GM18907 (cell line): ENCODE measurements around the gene SEC24D.

Source experiments
- ATAC-seq: cut with Tn5 transposase; IDR thresholded peaks from one replicate; pipeline ENCODE4 v1.9.1; 2021; ENCODE audit warnings: mild to moderate bottlenecking, moderate library complexity; ENCODE audit not compliant: unreplicated experiment

Gene SEC24D

DNA sequence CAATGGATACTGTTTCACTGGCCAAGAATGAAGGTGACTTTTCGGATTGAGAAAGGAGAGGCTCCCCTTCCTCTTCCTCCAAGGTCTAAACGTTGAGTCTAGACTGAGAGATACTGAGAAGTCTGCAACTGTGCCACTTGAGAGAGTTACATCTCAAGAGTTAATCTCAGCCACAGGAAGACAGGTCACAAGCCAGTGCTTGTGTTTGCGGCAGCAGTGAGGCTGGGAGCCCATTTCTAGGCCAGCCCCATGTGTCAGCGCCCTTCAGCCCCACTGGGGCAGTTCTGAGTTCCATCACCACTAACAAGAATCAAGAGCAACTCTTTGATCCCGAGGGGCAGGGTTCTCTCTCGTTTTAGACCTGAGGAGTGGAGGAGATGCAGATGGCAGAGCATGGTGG lies 7.3 kb upstream of the SEC24D start:
- ATAC-seq: no peak

DNA sequence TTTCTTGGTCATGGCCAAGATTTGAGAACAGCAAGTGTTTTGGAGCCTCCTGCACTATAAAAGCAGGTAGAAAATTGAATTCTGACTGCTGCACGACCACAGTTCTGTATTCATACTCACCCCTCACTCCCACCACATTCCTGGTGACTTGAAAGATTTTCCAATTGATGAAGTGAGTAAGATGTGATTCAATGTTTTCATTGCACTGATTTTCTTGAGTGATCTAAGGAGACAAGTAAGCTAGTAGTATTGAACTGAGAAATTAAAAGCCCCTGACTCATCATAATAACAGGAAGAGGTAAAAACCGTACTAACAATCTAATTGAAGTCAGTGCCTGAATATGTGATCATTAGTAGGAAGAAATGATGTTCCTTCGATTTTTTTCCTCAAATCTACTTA lies 6.1 kb upstream of the SEC24D start:
- ATAC-seq: no peak

DNA sequence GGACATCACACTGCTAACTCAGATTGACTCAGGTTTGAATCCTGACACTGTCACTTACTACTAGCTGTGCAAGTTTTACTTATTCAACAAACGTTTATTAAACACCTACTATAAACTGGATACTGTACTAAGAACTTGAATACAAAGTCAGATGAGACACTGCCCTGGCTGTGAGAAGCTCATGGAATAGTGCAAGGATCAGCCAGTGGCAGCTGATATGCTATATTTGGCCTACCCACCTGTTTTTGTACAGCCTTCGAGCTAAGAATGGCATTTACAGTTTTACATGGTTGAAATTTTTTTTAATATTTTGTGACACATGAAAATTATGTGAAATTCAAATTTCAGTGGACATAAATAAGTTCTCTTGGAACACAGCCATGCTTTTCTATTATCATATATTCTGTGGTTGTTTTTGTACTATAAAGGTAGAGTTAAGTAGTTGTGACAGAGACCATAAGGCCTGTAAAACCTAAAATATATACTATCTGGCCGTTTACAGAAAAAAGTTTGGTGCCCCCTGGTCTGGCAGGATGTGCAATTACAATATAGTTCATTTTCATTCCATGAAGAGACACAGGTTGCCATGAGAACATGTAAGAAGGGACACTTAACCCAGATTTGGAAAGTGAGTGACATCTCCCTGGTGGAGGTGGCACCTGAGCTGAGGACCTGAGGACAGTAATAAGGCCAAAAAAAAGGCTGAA lies 3.4 kb upstream of the SEC24D start:
- ATAC-seq: no peak

DNA sequence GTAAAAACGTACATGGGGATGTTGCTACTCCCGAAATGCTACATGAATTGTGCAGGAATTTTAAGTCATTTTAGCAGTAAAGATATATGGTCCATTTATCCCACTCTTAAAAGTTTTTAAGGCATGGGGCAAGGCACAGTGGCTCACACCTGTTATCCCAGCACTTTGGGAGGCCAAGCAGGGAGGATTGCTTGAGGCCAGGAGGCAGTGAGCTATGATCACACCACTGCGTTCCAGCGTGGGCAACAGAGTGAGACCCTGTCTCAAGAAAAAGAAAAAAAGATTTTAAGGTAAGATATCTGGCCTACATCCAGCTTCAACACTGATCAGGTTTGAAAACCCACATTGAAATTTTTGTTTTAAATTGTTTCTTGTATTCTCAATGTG lies 1.2 kb upstream of the SEC24D start:
- ATAC-seq: no peak

DNA sequence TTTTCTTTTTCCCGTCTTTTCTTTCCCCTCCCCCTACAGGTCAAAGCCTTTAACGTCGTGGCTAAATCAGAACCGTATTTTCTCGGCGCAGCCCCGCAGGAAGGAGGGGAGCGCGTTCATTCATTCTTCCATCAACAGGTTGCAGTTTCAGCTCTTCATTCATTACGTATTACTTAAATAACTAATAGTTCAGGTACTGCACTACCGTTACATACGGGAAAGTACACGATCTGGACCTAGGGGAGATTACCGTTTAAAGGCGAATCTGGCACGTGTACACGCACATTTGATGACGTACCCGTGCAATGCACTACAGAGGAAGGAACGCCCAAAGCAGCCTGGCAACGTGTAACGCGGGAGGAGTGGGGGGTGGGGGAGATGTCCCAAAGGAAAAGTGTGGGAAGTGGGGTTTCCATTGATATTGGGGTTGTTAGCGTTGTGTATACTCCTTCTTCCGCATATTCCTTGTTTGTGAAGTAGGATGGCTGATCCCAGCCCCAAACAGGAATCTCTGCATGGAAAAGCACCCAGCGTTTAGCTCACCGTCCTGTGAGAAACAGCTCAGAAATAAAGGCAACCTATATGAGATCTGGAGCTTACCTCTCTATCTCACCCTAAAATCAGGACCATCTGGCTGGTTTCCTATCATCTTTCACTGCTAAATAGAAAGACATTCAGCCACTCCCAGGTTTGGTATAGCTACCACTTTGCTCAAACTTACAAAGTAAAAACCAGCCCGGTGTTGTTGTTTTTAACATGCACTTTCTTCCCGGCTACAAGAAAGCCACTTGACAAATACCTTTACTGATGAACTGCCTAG lies 585 bp upstream of the SEC24D start:
- ATAC-seq: peak; percentile 57

DNA sequence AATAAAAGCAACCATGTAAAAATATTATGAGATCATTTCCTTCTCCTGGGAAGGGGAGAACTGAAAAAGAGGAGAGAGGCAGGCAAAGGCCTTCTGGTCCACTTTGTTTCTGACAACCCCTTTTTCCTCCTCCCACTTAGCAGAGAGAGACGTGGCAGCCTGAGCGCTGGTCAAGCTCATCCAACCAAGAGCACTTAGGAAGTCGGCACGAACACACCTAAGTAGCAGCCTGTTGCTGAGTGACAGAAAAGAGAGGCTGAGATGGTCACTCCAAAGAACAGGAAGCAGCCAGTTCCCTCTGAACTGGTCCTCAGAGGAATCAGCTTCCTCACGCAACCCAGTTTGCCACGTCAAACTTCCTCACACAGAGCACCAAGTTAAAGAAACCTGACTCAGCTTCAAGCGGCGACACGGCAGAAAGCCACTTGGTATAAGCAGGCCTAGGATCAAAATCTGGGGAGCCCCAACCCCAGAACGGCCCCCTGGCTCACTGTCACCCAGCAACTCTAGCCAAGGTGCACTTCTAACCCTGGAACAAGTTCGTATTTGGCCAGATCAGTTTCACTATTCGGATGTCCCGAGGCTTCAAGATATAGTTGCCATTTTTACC lies 861 bp downstream of the SEC24D start:
- peak; percentile 73 for ATAC-seq

DNA sequence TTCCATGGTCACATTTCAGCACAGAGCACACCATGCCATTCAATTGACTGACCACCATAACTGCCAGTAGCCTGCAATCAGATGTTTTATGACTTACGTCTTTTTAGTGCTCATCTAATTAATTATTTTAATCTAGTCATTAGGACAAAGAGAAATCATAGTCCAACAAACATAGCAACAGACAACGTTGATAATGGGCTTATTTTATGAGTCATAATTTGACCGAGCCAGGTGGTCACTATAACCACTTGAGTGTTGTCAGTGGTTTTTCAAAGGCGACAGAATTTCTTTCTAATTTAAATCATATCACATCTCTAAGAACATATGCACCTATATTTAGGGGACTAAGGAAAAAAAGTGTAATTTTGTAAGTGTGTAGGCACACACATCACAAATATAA lies 1.9 kb downstream of the SEC24D start:
- ATAC-seq: no peak

DNA sequence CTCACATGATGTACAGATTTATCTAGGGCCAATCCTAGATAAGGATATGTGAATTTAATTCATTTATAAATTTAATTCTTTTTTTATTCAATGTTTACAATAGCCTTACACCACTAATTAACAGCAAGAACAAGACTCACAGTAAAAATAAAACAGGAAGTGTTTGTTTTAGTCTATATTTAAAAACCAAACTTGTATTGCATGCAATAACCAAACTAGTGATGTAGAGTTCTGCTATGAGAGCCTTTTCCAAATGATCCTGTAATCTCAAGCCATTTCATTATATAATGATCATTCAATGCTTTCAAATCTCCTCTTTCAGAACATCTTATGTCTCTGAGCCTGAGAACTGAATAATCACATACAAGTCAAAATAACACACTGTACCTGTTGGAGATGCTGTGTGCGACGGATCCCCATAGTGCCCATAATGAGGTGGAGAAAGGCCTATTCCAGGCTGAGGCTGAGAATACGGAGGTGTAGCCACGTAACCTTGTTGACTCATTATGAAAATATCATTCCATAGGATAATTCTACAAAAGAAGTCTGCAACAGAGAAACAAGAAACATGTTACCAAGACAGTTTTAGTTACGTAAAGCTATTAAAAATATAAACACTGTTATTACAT lies 2.6 kb downstream of the SEC24D start:
- ATAC-seq: no peak

DNA sequence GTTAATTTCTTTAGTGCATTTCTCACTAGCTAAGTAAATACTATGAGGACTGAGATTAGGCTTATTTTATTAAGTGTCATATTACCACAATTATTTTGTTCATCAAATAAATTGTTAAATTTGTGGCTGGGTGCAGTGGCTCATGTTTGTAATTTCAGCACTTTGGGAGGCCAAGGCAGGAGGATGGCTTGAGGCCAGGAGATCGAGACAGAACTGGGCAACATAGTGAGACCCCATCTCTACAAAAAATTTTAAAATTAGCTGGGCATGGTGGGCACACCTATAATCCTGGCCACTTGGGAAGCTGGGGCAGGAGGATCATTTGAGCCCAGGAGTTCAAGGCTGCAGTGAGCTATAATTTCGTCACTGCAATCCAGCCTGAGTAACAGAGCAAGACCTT lies 6.8 kb downstream of the SEC24D start:
- ATAC-seq: no peak

DNA sequence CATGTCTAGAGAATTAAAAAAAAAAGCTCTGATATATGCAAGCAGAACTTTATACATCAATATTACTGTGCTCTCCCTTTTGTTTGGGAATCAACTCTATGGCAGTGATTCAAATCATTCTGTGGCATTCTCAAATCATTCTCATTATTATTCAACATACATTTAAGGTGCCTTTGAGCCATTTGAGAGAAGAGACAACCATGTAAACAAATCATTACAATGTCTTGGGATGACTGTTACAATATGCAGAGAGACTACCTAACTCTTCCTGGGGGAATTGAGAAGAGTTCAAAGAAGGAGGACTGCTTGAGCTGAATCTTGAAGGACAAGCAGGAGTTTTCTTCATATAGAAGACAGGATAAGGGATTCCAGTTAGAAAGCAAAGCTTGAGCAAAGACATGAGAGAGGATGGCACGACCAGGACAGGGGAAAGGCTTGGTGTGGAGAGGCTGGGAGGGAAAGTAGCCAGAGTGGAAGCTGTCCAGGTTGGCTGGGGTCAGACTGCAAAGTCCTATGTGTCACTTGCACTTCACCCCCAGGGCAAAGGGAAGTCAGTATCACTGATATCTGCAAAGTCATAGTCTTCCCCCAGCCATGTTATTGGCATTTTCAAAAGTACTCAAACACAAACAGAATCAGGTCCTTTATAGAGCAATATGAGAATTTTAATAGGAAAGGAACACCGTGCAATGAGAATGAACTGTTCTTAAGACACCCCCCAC lies 9.0 kb downstream of the SEC24D start:
- ATAC-seq: peak; percentile 49

DNA sequence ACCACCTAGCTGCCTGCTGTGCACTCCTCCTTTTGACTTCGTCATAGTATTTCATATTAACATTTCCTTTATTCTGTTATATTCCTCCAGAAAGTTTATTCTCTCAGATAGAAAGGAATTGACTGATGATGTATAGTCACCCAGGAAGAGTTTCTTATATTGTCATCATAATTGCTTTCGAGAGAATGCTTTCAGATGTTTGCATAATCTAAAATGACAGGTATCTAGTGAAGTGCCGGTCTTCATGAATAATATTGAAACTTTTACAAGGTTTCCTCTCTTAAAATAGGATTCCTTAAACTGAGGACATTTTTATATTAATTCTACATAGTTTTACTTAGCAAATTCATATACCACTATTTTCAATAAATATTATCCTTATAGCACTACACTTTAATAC lies 10.1 kb downstream of the SEC24D start:
- ATAC-seq: peak; percentile 59

DNA sequence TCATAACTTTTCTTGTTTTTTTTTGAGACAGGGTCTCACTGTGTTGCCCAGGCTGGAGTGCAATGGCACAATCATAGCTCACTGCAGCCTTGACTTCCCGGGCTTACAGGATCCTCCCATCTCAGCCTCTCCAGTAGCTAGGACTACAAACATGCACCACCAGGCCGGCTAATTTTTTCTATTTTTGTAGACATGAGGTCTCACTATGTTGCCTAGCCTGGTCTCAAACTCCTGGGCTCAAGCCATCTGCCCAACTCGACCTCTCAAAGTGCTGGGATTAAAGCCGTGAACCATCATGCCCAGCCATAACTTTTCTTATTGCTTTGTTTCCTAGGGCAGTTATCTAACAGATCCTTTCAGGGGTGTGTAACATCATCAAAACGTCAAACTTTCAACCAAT lies 11.8 kb downstream of the SEC24D start:
- ATAC-seq: no peak

DNA sequence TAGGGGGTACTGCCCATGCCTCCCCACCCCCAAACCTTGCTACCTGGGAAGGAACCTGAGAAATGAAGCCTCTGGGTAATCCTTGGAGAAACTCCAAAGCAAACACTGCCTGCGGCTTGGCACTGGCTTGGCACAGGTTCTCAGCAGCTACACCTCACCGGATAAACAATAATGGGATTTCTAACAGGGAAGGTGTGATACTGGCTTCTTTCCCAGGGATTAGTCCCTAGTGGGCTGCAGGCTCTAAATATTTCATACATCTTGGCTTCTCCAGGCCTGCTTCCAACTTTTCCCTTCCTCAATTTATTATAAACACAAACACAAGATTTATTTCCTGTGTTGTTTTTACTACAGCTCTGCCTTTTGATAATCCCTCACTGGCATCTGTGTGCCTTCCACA lies 12.5 kb downstream of the SEC24D start:
- ATAC-seq: no peak

DNA sequence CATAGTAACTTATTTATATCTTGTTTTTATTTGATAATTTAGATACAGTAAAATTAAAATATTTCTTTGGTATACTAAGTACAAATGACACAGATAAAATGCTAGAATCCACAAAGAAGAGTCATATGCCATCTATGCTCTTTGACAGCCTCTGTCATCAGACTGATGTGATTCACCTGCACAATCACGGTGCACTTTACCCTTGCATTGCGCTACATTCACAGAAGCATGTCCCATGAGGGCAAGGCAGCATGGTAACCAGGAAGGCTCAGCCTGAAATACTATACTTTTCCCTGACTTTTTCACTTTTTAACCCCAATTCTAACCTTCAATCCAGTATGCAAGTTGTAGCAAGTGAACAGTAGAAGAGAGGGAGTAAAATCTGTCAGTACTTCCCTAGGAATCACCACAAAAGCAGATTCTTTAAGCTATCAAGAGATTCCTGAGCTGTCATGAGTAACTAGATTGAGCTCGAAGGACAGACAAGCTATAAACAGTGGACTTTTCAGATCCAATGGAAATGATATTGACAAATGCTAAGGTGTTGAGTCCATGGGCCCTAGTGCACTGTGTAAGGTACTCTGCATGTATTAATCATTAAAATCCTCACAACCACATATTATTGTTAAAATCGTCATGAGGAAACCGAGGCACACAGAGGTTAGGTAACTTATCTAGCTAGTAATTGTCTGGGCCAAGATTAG lies 14.2 kb downstream of the SEC24D start:
- ATAC-seq: no peak

DNA sequence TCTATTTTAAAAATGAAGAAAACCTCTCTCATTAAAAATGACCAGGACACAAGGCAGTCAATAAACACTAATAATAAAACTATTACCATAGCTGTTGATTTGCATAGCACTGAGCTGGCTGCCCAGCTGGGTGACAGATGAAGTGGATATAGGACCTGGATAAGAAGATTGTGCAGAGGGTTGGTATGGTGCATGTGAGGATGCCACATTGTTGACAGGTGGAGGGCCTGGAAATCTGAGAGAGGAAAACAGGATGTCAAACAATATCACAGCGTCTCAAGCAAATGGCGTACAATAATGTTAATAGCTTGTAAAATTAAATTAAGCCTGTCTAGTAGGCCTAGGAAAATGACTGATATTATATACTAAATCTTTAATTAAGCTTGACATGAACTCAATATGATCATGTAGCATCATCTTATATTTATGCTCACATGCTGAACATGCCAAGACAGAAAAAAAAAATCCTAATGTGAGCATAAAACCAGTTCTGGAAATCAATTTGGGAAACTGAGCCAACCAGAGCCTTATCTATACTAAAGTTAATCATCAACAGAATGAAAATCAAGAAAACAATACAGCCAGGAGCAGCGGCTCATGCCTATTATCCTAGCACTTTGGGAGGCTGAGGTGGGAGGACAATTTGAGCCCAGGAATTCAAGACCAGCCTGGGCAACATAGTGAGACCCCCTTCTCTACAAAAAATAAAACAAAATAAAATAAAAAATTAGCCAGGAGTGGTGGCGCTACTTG lies 18.6 kb downstream of the SEC24D start:
- no peak for ATAC-seq

DNA sequence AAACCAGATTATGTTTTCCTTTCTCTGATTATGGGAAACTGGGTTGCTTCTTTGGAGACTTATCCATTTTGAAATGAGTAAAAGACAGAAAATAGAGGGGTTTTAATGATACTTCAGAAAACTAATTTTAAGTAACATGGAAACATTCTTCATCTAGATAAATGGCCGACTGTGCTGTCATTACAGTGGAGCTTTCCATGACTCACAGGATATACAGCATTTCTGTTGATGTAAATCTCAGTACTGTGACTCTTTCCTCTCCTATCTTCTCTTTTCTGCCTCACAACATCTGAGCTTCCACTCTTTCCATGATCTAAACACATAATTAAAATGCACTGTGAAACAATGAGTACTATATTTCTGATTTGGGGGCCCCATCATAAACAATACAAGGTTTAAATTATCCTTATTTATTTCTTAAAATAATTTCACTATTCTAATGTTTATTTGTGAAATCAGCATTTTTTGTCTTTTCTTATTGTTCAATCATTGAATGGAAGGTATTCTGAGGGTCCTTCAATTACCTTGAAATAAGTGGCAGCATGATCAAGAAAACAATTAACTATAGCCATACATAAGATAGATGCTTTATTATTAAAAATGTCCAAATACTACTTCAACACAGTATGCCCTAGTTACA lies 19.3 kb downstream of the SEC24D start:
- no peak for ATAC-seq

DNA sequence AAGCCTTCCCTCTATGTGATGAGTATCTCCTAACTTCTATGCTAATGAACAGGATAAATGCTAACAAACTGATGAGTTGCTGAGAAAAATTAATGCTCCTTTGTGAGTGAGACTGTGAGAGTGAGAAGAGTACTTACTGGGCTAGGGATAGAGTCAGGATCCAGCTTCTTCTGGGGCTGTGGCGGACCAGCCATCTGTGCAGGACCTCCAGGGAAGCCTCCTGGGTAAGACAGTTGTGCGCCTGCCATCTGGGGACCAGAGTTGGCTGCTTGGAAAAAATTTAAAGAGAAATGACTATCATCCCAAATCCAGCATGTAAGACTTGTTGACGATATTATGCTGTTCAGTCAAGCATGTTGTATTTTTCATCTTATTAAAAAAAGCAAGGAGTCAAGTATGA lies 21.0 kb downstream of the SEC24D start:
- ATAC-seq: no peak

DNA sequence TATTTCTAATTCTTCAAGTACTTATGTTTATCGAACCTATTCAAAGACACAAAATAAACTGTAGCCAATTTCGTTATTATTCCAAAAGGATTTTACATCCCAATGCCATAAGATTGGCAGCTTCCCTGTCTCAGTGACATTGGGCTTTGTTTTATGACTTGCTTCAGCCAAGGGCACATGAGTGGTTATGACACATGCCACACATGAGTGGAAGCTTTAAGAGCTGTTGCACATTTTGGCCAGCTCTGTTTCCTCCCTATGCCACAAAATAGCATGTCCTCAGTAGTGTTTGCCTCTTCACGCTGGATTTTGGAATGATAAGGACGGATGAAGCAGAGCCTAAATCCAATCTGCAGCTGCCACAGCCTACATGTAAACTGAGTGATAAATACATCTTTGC lies 21.9 kb downstream of the SEC24D start:
- no peak for ATAC-seq

DNA sequence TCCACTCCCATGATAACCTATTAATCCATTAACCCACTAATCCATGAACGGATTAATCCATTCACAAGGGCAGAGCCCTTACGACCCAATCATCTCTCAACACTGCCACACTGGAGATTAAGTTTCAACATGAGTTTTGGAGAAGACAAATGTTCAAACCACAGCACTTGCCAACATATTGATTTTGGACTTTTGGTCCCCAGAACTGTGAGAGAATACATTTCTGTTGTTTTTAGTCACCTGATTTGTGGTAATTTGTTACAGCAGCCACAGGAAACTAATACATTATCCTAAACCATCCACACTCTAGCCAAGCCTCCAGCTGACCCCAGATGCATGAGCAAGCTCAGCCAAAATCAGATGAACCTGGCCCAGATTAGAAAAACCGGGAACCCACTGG lies 22.4 kb downstream of the SEC24D start:
- ATAC-seq: no peak
